ENCODE measurements around the gene CR1L. TPM values are rescaled to one million over a fixed set of nuclear protein-coding genes. Genes with fewer than 3 reads are reported as not detected.

Gene CR1L
- total RNA-seq, 1 experiment from 2014 or later, result not detected

DNA sequence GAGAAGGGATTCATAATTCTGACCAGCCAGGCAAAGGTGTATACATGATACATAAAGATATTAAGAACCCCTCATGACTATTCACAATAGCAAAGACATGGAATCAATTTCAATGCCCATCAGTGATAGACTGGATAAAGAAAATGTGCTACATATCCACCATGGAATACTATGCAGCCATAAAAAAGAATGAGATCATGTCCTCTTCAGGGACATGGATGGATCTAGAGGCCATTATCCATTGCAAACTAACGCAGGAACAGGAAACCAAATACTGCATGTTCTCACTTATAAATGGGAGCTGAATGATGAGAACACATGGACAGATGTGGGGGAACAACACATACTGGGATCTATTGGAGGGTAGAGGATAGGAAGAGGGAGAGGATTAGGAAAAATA lies 21.4 kb downstream of the CR1L start:
- ChIA-PET POLR2A (ENCODE audit: unreplicated experiment) (no interaction called here), CTCF (interaction anchor here (0.6 kb wide), 1 partner anchor 87 kb away, joined by 5 read pairs; no protein-coding TSS in a partner anchor)
- H2AFZ ChIP-seq (ENCODE audit: low read length), result no peak overlapping the region
- H3K27me3 ChIP-seq (ENCODE audit: low read length), result peaks cover 70% of the 10 kb centered on the region
- H3K9ac ChIP-seq (ENCODE audit: low read length), result no peak overlapping the region
- no peak overlapping the region for H3K27ac ChIP-seq (ENCODE audit: low read length)
- H3K9me3 ChIP-seq (ENCODE audit: low read length), result 0 out of 2 replicates have a peak, but pooled peaks cover 6% of the 10 kb centered on the region
- H3K4me3 ChIP-seq (ENCODE audit: low read length), result no peak overlapping the region
- no peaks in the 10 kb centered on the region for H4K20me1 ChIP-seq (ENCODE audit: low read length)
- ATAC-seq (no peak), DNase-seq (no peak)
- H3K4me1 ChIP-seq (ENCODE audit: insufficient read depth, low read length), result no peaks in the 10 kb centered on the region
- H3K4me2 ChIP-seq (ENCODE audit: low read length), result no peak overlapping the region
- intact Hi-C loops (cut with micrococcal nuclease), result no loop called here
- H3K79me2 ChIP-seq (ENCODE audit: low read length), result no peaks in the 10 kb centered on the region
- no peaks in the 10 kb centered on the region for H3K9me2 ChIP-seq (replicated peaks; ENCODE audit: low read length)
- no peaks in the 10 kb centered on the region for H3F3A ChIP-seq (ENCODE audit: low read length, unreplicated experiment)
- no peaks in the 10 kb centered on the region for H3K36me3 ChIP-seq (ENCODE audit: low read depth, low read length)
- BruUV-seq (replicated peaks), result no TSS peak
- TF ChIP-seq, protein P1, sequence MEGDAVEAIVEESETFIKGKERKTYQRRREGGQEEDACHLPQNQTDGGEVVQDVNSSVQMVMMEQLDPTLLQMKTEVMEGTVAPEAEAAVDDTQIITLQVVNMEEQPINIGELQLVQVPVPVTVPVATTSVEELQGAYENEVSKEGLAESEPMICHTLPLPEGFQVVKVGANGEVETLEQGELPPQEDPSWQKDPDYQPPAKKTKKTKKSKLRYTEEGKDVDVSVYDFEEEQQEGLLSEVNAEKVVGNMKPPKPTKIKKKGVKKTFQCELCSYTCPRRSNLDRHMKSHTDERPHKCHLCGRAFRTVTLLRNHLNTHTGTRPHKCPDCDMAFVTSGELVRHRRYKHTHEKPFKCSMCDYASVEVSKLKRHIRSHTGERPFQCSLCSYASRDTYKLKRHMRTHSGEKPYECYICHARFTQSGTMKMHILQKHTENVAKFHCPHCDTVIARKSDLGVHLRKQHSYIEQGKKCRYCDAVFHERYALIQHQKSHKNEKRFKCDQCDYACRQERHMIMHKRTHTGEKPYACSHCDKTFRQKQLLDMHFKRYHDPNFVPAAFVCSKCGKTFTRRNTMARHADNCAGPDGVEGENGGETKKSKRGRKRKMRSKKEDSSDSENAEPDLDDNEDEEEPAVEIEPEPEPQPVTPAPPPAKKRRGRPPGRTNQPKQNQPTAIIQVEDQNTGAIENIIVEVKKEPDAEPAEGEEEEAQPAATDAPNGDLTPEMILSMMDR (conservative IDR thresholded peaks at IDR 0.05; ENCODE audit: low read depth, low read length), result no peak
- TF ChIP-seq EZH2 (IDR thresholded peaks at IDR 0.05; ENCODE audit: low read length, unreplicated experiment) (no peak), EZH2phosphoT487 (IDR thresholded peaks at IDR 0.05; ENCODE audit: borderline replicate concordance, low read length) (no peak)

DNA sequence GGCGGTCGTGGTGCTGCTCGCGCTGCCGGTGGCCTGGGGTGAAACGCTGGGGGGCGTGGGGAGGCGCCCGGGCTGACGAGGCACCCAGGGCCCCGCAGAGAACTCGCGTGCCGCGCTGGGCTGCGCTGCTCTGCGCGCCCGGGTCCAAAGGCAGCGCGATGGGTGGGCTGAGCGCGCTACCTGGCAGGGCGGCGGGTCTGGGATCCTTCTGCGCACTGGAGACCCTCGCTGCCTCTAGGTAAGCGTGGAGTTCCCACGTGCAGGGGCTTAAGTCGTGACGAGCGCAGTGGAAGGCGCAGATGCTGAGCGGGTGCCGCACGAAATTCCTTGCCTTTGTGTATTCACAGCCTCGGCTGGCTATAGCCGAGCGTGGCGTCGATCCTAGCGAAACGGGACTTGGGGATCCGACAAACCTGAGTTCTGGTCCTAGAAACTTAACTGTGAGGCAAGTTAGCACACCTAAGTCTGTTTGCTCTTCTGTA lies 24.6 kb downstream of the CR1L start:
- peaks cover 83% of the 10 kb centered on the region for H3K27me3 ChIP-seq (ENCODE audit: low read length)
- H3K9me2 ChIP-seq (replicated peaks; ENCODE audit: low read length), result no peaks in the 10 kb centered on the region
- no peaks in the 10 kb centered on the region for H3K79me2 ChIP-seq (ENCODE audit: low read length)
- no peak for DNase-seq
- no peak overlapping the region for H3K4me2 ChIP-seq (ENCODE audit: low read length)
- BruUV-seq (replicated peaks), result no TSS peak
- H3F3A ChIP-seq (ENCODE audit: low read length, unreplicated experiment), result no peaks in the 10 kb centered on the region
- no peak overlapping the region for H3K27ac ChIP-seq (ENCODE audit: low read length)
- POLR2A ChIA-PET (ENCODE audit: unreplicated experiment), result no interaction called here
- 0 out of 2 replicates have a peak, but pooled peaks cover 6% of the 10 kb centered on the region for H3K9me3 ChIP-seq (ENCODE audit: low read length)
- ATAC-seq, result no peak
- H3K9ac ChIP-seq (ENCODE audit: low read length), result no peak overlapping the region
- CTCF ChIA-PET, result no interaction called here
- H4K20me1 ChIP-seq (ENCODE audit: low read length), result no peaks in the 10 kb centered on the region
- TF ChIP-seq, protein P1 (conservative IDR thresholded peaks at IDR 0.05; ENCODE audit: low read depth, low read length), result no peak
- TF ChIP-seq EZH2 (IDR thresholded peaks at IDR 0.05; ENCODE audit: low read length, unreplicated experiment) (no peak), EZH2phosphoT487 (IDR thresholded peaks at IDR 0.05; ENCODE audit: borderline replicate concordance, low read length) (no peak)
- H2AFZ ChIP-seq (ENCODE audit: low read length), result no peak overlapping the region
- no peaks in the 10 kb centered on the region for H3K4me1 ChIP-seq (ENCODE audit: insufficient read depth, low read length)
- no peaks in the 10 kb centered on the region for H3K36me3 ChIP-seq (ENCODE audit: low read depth, low read length)
- intact Hi-C loops (cut with micrococcal nuclease), result no loop called here
- no peak overlapping the region for H3K4me3 ChIP-seq (ENCODE audit: low read length)

DNA sequence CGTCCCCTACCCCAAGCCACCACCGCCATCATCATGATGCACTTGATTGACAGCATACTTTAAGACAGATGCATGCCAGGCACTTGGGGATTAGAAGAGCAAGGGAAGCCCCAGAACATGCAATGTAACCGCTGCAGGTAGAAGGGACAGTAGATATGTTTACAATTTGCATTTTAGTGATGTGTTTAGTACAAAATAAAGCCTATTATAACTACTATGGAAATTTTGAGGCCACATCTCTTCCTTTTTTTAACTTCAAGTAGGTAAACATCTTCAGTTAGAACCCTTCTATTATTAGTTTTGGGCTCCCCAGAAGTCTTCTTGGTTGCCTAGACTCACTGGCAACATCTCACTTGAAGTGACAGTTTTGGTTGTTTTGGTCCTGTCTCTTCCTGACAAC lies 25.3 kb downstream of the CR1L start:
- DNase-seq, result no peak
- no peak overlapping the region for H3K4me3 ChIP-seq (ENCODE audit: low read length)
- H4K20me1 ChIP-seq (ENCODE audit: low read length), result no peaks in the 10 kb centered on the region
- H3K9me2 ChIP-seq (replicated peaks; ENCODE audit: low read length), result no peaks in the 10 kb centered on the region
- CTCF ChIA-PET, result no interaction called here
- intact Hi-C loops (cut with micrococcal nuclease), result no loop called here
- H3K27ac ChIP-seq (ENCODE audit: low read length), result no peak overlapping the region
- no peaks in the 10 kb centered on the region for H3F3A ChIP-seq (ENCODE audit: low read length, unreplicated experiment)
- TF ChIP-seq EZH2 (IDR thresholded peaks at IDR 0.05; ENCODE audit: low read length, unreplicated experiment) (no peak), EZH2phosphoT487 (IDR thresholded peaks at IDR 0.05; ENCODE audit: borderline replicate concordance, low read length) (no peak)
- TF ChIP-seq, protein P1 (conservative IDR thresholded peaks at IDR 0.05; ENCODE audit: low read depth, low read length), result no peak
- 0 out of 2 replicates have a peak, but pooled peaks cover 6% of the 10 kb centered on the region for H3K9me3 ChIP-seq (ENCODE audit: low read length)
- no peak overlapping the region for H2AFZ ChIP-seq (ENCODE audit: low read length)
- H3K27me3 ChIP-seq (ENCODE audit: low read length), result peaks cover 84% of the 10 kb centered on the region
- no peak overlapping the region for H3K4me2 ChIP-seq (ENCODE audit: low read length)
- H3K4me1 ChIP-seq (ENCODE audit: insufficient read depth, low read length), result no peaks in the 10 kb centered on the region
- POLR2A ChIA-PET (ENCODE audit: unreplicated experiment), result no interaction called here
- H3K79me2 ChIP-seq (ENCODE audit: low read length), result no peaks in the 10 kb centered on the region
- BruUV-seq (replicated peaks), result no TSS peak
- no peak overlapping the region for H3K9ac ChIP-seq (ENCODE audit: low read length)
- no peaks in the 10 kb centered on the region for H3K36me3 ChIP-seq (ENCODE audit: low read depth, low read length)
- no peak for ATAC-seq

Data from PC-3 (cell line).